WTC11 (cell line): ENCODE measurements around the gene OTUD3. TPM values are rescaled to one million over a fixed set of nuclear protein-coding genes. Genes with fewer than 3 reads are reported as not detected.

Source experiments
- ARID4B ChIP-seq: sonication (generic); formaldehyde crosslinking; IDR thresholded peaks from 2 replicates; pipeline ENCODE4 v1.8.0; 2023; ENCODE audit warnings: missing genetic modification reagents, mild to moderate bottlenecking, borderline replicate concordance
- ATF2 ChIP-seq: sonication (generic); formaldehyde crosslinking; IDR thresholded peaks from 2 replicates; pipeline ENCODE4 v1.8.1; 2022; ENCODE audit warnings: low read depth, missing genetic modification reagents, borderline replicate concordance
- ATF3 ChIP-seq: sonication (generic); formaldehyde crosslinking; conservative IDR thresholded peaks from 2 replicates; pipeline ENCODE4 v1.8.1; 2022; ENCODE audit warnings: mild to moderate bottlenecking, missing genetic modification reagents
- ELF4 ChIP-seq: sonication (generic); formaldehyde crosslinking; IDR thresholded peaks from 2 replicates; pipeline ENCODE4 v1.8.1; 2022; ENCODE audit warnings: low read depth, mild to moderate bottlenecking, moderate library complexity, missing genetic modification reagents
- ESRRA ChIP-seq: sonication (generic); formaldehyde crosslinking; IDR thresholded peaks from 2 replicates; pipeline ENCODE4 v1.8.1; 2022; ENCODE audit warnings: mild to moderate bottlenecking, missing genetic modification reagents, borderline replicate concordance
- GRHL2 ChIP-seq: fragments of 250-450 bp; sonication (Bioruptor Pico); IDR thresholded peaks from 2 replicates; pipeline ENCODE4 v1.8.0; 2022; ENCODE audit warnings: mild to moderate bottlenecking, moderate library complexity; ENCODE audit not compliant: insufficient replicate concordance, severe bottlenecking
- GTF2I ChIP-seq: fragments of 250-450 bp; sonication (Bioruptor Pico); conservative IDR thresholded peaks from 2 replicates; pipeline ENCODE4 v1.4.0; 2021; ENCODE audit warnings: mild to moderate bottlenecking
- JUN ChIP-seq: sonication (generic); formaldehyde crosslinking; IDR thresholded peaks from 2 replicates; pipeline ENCODE4 v1.8.0; 2023; ENCODE audit warnings: mild to moderate bottlenecking, missing genetic modification reagents
- OVOL2 ChIP-seq: fragments of 250-450 bp; sonication (Bioruptor Pico); IDR thresholded peaks from 2 replicates; pipeline ENCODE4 v1.9.0; 2021; ENCODE audit warnings: mild to moderate bottlenecking, borderline replicate concordance
- PRDM15 ChIP-seq: sonication (generic); formaldehyde crosslinking; IDR thresholded peaks from 2 replicates; pipeline ENCODE4 v1.8.0; 2022; ENCODE audit warnings: missing genetic modification reagents
- PREB ChIP-seq: sonication (generic); formaldehyde crosslinking; IDR thresholded peaks from 2 replicates; pipeline ENCODE4 v1.8.1; 2022; ENCODE audit warnings: mild to moderate bottlenecking, missing genetic modification reagents, moderate library complexity, borderline replicate concordance
- TEAD4 ChIP-seq: sonication (generic); formaldehyde crosslinking; IDR thresholded peaks from 2 replicates; pipeline ENCODE4 v1.8.0; 2022; ENCODE audit warnings: mild to moderate bottlenecking, missing genetic modification reagents
- ZNF317 ChIP-seq: sonication (generic); formaldehyde crosslinking; IDR thresholded peaks from 2 replicates; pipeline ENCODE4 v1.8.1; 2023; ENCODE audit warnings: low read depth, mild to moderate bottlenecking, moderate library complexity, missing genetic modification reagents, borderline replicate concordance
- ZNF416 ChIP-seq: fragments of 250-450 bp; sonication (Bioruptor Pico); IDR thresholded peaks from 2 replicates; pipeline ENCODE4 v1.9.0; 2021; ENCODE audit warnings: mild to moderate bottlenecking, inconsistent platforms
- ZNF423 ChIP-seq: fragments of 250-450 bp; sonication (Bioruptor Pico); IDR thresholded peaks from 2 replicates; pipeline ENCODE4 v2.1.2; 2022; ENCODE audit warnings: mild to moderate bottlenecking, moderate library complexity
- total RNA-seq: library from RNA; stranded (reverse); gene quantifications from 3 replicates; pipeline ENCODE4 v1.2.3, GENCODE V29; 2021

Gene OTUD3
- total RNA-seq, 1 experiment from 2014 or later, result 16.1 TPM

- TF ChIP-seq PRDM15 (CRISPR knock-in tag), result 0 out of 2 replicates have a peak, but pooled peaks have one; percentile 24
- TF ChIP-seq ESRRA, result peak; percentile 85
- TF ChIP-seq GTF2I (CRISPR knock-in tag), result no peak
- no peak for TF ChIP-seq JUN (CRISPR knock-in tag)
- 0 out of 2 replicates have a peak, but pooled peaks have one; percentile 19 for TF ChIP-seq ZNF317 (CRISPR knock-in tag)
- no peak for TF ChIP-seq ZNF416
- no peak for TF ChIP-seq ATF2
- 0 out of 2 replicates have a peak, but pooled peaks have one; percentile 65 for TF ChIP-seq PREB (CRISPR knock-in tag)
- TF ChIP-seq OVOL2, result no peak
- TF ChIP-seq ARID4B, result no peak; the same call in 1 of the 2 replicates
- TF ChIP-seq TEAD4 (CRISPR knock-in tag), result no peak
- TF ChIP-seq ATF3 (CRISPR knock-in tag), result no peak
- peak; percentile 39; the same call in 1 of the 2 replicates for TF ChIP-seq ZNF423
- TF ChIP-seq GRHL2 (CRISPR knock-in tag), result no peak
- TF ChIP-seq ELF4 (CRISPR knock-in tag), result 0 out of 2 replicates have a peak, but pooled peaks have one; percentile 42
Observed at GRCh38 chr1:19882111-19883071, at the start of gene OTUD3 (continued).
